AG10803 (cell line): Measurements from ENCODE around the gene CPOX.

ENCODE experiments used
- DNase-seq: peaks from one replicate; pipeline ENCODE4 v3.0.0; 2010; ENCODE audit warnings: low read depth
- H3K4me3 ChIP-seq: 2 replicates; pipeline ENCODE4 v1.5.1; 2011; ENCODE audit warnings: mild to moderate bottlenecking, low read length, control low read depth
- TF ChIP-seq, protein P1 (sequence below): conservative IDR thresholded peaks from 2 replicates; pipeline ENCODE4 v1.5.1; 2011; ENCODE audit warnings: mild to moderate bottlenecking, low read length, control low read depth, inconsistent platforms

CPOX gene

DNA sequence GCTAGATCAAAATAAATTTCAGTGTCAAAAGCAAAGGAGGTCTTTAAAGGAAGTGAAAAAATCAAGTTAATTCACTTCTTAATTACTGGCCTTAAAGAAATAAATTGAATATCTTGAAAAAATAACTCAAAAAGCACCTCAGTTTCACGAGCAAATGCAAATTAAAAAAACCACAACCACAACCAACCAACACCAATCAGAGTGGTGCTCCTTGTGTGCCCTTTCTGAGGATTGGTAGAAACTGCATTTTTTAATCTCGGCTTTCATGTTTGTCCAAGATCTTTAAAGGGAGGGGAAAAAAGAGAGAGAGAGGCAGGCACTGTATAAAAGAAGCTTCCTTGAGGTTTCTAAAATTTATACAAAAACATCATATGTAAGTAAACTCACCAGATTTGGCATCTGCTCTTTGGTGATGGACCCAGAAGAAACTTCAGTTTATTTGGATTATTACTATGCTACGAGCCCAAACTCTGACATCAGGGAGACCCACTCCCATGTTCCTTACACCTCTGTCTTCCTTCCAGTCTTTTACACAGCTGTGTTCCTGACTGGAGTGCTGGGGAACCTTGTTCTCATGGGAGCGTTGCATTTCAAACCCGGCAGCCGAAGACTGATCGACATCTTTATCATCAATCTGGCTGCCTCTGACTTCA, 61.7 kb downstream of the CPOX start, which contains the start of gene GPR15:
TSS of gene GPR15 (plus strand) at position 357 of the 653 bp plus-strand sequence. CDS start at position 413, 56 bp downstream.
- H3K4me3 ChIP-seq: no peak within 1 kb of the TSS
- TF ChIP-seq, protein P1, sequence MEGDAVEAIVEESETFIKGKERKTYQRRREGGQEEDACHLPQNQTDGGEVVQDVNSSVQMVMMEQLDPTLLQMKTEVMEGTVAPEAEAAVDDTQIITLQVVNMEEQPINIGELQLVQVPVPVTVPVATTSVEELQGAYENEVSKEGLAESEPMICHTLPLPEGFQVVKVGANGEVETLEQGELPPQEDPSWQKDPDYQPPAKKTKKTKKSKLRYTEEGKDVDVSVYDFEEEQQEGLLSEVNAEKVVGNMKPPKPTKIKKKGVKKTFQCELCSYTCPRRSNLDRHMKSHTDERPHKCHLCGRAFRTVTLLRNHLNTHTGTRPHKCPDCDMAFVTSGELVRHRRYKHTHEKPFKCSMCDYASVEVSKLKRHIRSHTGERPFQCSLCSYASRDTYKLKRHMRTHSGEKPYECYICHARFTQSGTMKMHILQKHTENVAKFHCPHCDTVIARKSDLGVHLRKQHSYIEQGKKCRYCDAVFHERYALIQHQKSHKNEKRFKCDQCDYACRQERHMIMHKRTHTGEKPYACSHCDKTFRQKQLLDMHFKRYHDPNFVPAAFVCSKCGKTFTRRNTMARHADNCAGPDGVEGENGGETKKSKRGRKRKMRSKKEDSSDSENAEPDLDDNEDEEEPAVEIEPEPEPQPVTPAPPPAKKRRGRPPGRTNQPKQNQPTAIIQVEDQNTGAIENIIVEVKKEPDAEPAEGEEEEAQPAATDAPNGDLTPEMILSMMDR: no peak
- no peak for DNase-seq

DNA sequence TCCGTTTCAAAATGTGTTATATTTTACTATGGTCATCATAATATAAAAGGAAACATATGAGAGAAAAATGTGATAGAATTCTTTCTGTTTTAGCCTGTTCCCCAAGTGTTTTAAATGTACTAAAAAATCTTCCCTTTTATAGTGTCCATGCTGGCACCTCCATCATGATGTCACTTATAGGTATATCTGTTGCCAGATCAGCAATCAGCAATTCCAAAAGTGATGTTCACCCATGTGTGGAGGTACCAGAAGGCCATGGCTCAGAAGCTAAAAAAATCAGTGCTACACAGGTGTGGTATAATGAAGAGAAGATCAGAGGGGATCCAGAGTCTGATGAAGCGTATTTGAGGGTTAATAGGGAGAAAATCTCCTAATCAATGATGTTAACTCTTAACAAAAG, 62.7 kb downstream of the CPOX start:
- TF ChIP-seq, protein P1: no peak
- H3K4me3 ChIP-seq: no peak overlapping the region
- DNase-seq: no peak

DNA sequence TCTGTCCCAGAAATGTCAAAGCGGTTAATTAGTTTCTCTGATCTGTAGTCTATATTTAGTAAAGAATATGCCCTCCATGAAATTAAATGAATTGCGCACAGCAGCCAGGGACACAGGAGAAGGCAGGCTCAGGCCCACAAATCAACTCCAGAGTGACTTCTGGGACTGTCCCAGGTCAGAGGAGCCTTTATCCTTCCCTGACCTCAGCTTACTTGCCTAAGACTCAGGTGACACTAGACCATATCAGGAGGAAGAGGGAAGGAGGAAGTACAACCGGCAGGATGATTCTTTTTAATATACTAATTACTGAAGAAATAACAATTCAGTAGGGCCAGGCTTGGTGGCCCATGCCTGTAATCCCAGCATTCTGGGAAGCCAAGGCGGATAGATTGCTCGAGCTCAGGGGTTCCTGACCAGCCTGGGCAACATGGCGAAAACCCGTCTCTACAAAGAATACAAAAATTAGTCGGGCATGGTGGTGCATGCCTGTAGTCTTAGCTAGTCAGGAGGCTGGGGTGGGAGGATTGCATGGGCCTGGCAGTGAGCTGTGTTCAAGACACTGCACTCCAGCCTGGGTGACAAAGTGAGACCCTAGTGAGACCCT, 63.5 kb downstream of the CPOX start:
- no peak overlapping the region for H3K4me3 ChIP-seq
- DNase-seq: no peak
- TF ChIP-seq, protein P1: no peak
